H9 (cell line): ENCODE results near the gene PLXNA1. TPM values are rescaled to one million over a fixed set of nuclear protein-coding genes. Genes with fewer than 3 reads are reported as not detected.
A peak's percentile ranks its signal among the peaks of the same experiment; 100 is the strongest.

ENCODE experiments used
- DNase-seq: peaks from one replicate; pipeline ENCODE4 v3.0.0-alpha.2; 2017
- H2AFZ ChIP-seq: one replicate; pipeline ENCODE4 v1.6.1; 2013; ENCODE audit warnings: mild to moderate bottlenecking, low read length, control low read depth, moderate library complexity
- H2AK5ac ChIP-seq: 2 replicates; pipeline ENCODE4 v1.6.1; 2013; ENCODE audit warnings: low read length, control low read depth, mixed read lengths; ENCODE audit not compliant: insufficient read length
- H2BK120ac ChIP-seq: one replicate; pipeline ENCODE4 v1.6.1; 2013; ENCODE audit warnings: low read depth, mild to moderate bottlenecking, low read length, control low read depth, inconsistent platforms; ENCODE audit not compliant: poor library complexity, severe bottlenecking
- H2BK12ac ChIP-seq: 2 replicates; pipeline ENCODE4 v1.6.1; 2013; ENCODE audit warnings: low read length, control low read depth, mixed read lengths, low read depth; ENCODE audit not compliant: insufficient read length
- H2BK15ac ChIP-seq: 2 replicates; pipeline ENCODE4 v1.6.1; 2013; ENCODE audit warnings: low read depth, low read length, control low read depth
- H2BK20ac ChIP-seq: one replicate; pipeline ENCODE4 v1.6.1; 2013; ENCODE audit warnings: low read depth, mild to moderate bottlenecking, low read length, control low read depth, inconsistent platforms; ENCODE audit not compliant: poor library complexity, severe bottlenecking
- H2BK5ac ChIP-seq: 2 replicates; pipeline ENCODE4 v1.6.1; 2013; ENCODE audit warnings: low read length, control low read depth, mixed read lengths; ENCODE audit not compliant: insufficient read length
- H3K14ac ChIP-seq: 2 replicates; pipeline ENCODE4 v1.6.1; 2013; ENCODE audit warnings: low read length, control low read depth; ENCODE audit not compliant: insufficient read depth
- H3K18ac ChIP-seq: 2 replicates; pipeline ENCODE4 v1.6.1; 2013; ENCODE audit warnings: low read depth, mild to moderate bottlenecking, mixed read lengths, low read length, control low read depth; ENCODE audit not compliant: insufficient read length
- H3K23ac ChIP-seq: 2 replicates; pipeline ENCODE4 v1.6.1; 2013; ENCODE audit warnings: low read length, control low read depth, mixed read lengths, low read depth; ENCODE audit not compliant: insufficient read length
- H3K23me2 ChIP-seq: 2 replicates; pipeline ENCODE4 v1.6.1; 2013; ENCODE audit warnings: low read depth, mild to moderate bottlenecking, mixed read lengths, low read length, control low read depth; ENCODE audit not compliant: insufficient read length, poor library complexity, severe bottlenecking
- H3K27ac ChIP-seq: 2 replicates; pipeline ENCODE4 v1.5.1; 2013; ENCODE audit warnings: low read length, control low read depth, mixed read lengths, low read depth; ENCODE audit not compliant: insufficient read length
- H3K27me3 ChIP-seq: 2 replicates; pipeline ENCODE4 v1.6.1; 2013; ENCODE audit warnings: low read length, control low read depth, inconsistent platforms; ENCODE audit not compliant: insufficient read depth
- H3K4ac ChIP-seq: 2 replicates; pipeline ENCODE4 v1.6.1; 2013; ENCODE audit warnings: low read depth, mild to moderate bottlenecking, control low read depth, inconsistent platforms, low read length, moderate library complexity
- H3K4me1 ChIP-seq: 2 replicates; pipeline ENCODE4 v1.6.1; 2013; ENCODE audit warnings: low read length, control low read depth, inconsistent platforms; ENCODE audit not compliant: insufficient read depth
- H3K4me2 ChIP-seq: 2 replicates; pipeline ENCODE4 v1.6.1; 2013; ENCODE audit warnings: low read length, control low read depth, mixed read lengths; ENCODE audit not compliant: insufficient read length, insufficient read depth
- H3K56ac ChIP-seq: 2 replicates; pipeline ENCODE4 v1.6.1; 2013; ENCODE audit warnings: low read depth, mild to moderate bottlenecking, mixed read lengths, low read length, control low read depth; ENCODE audit not compliant: insufficient read length
- H3K79me1 ChIP-seq: 2 replicates; pipeline ENCODE4 v1.6.1; 2013; ENCODE audit warnings: low read depth, mild to moderate bottlenecking, moderate library complexity, low read length, control low read depth, inconsistent platforms; ENCODE audit not compliant: insufficient read depth, poor library complexity, severe bottlenecking
- H3K79me2 ChIP-seq: 2 replicates; pipeline ENCODE4 v1.6.1; 2013; ENCODE audit warnings: low read length, control low read depth, inconsistent platforms; ENCODE audit not compliant: insufficient read depth
- H3K9ac ChIP-seq: 2 replicates; pipeline ENCODE4 v1.6.1; 2013; ENCODE audit warnings: low read length, control low read depth, mixed read lengths; ENCODE audit not compliant: insufficient read length; ENCODE audit errors: extremely low read depth
- H3K9me3 ChIP-seq: one replicate; pipeline ENCODE4 v1.6.1; 2013; ENCODE audit warnings: low read depth, low read length, inconsistent platforms; ENCODE audit not compliant: control insufficient read depth
- H3T11ph ChIP-seq: one replicate; pipeline ENCODE4 v1.6.1; 2013; ENCODE audit warnings: mild to moderate bottlenecking, low read length, control low read depth, inconsistent platforms
- H4K20me1 ChIP-seq: one replicate; pipeline ENCODE4 v1.6.1; 2013; ENCODE audit not compliant: control insufficient read depth, insufficient read length, insufficient read depth
- H4K5ac ChIP-seq: 2 replicates; pipeline ENCODE4 v1.6.1; 2013; ENCODE audit warnings: low read depth, mild to moderate bottlenecking, mixed read lengths, low read length, control low read depth; ENCODE audit not compliant: insufficient read length
- H4K8ac ChIP-seq: replicated peaks from 2 replicates; pipeline ENCODE4 v1.6.1; 2013; ENCODE audit warnings: low read length, control low read depth, mixed read lengths, low read depth; ENCODE audit not compliant: insufficient read length
- H4K91ac ChIP-seq: 2 replicates; pipeline ENCODE4 v1.6.1; 2013; ENCODE audit warnings: low read depth, mild to moderate bottlenecking, moderate library complexity, mixed read lengths, low read length, control low read depth; ENCODE audit not compliant: insufficient read length
- H3K27ac Mint-ChIP-seq, 3 experiments: 2 replicates in 2 of 3; 3 replicates in 1 of 3; pipeline ENCODE4 v1.8.0; 2020 to 2021; ENCODE audit warnings: mixed read lengths in 3 of 3, mild to moderate bottlenecking in 1 of 3, moderate library complexity in 1 of 3
- H3K27me3 Mint-ChIP-seq: 2 replicates; pipeline ENCODE4 v1.8.0; 2021; ENCODE audit warnings: low read depth, mild to moderate bottlenecking, moderate library complexity, mixed read lengths
- H3K36me3 Mint-ChIP-seq, 3 experiments: 2 replicates in 2 of 3; 3 replicates in 1 of 3; pipeline ENCODE4 v1.8.0; 2020 to 2021; ENCODE audit warnings: low read depth in 3 of 3, mixed read lengths in 3 of 3; ENCODE audit not compliant: insufficient read depth in 1 of 3
- H3K4me1 Mint-ChIP-seq, 2 experiments: 2 replicates each; pipeline ENCODE4 v1.8.0; 2020; ENCODE audit warnings: mixed read lengths in 2 of 2
- H3K4me3 Mint-ChIP-seq, 2 experiments: 2 replicates in 1 of 2; 3 replicates in 1 of 2; pipeline ENCODE4 v1.8.0; 2020 to 2021; ENCODE audit warnings: mild to moderate bottlenecking in 2 of 2, mixed read lengths in 2 of 2, moderate library complexity in 1 of 2
- H3K9me3 Mint-ChIP-seq, 2 experiments: 2 replicates in 1 of 2; 3 replicates in 1 of 2; pipeline ENCODE4 v1.8.0; 2020; ENCODE audit warnings: mild to moderate bottlenecking in 2 of 2, mixed read lengths in 2 of 2, moderate library complexity in 1 of 2
- CTCF ChIP-seq: fragments of 200-600 bp; sonication (generic); conservative IDR thresholded peaks from 3 replicates; pipeline ENCODE4 v1.8.0; 2021; ENCODE audit warnings: antibody characterized with exemption, mild to moderate bottlenecking
- WGBS: extraction: QIAGEN DNeasy Blood & Tissue Kit; methylation state at CpG from one replicate; pipeline ENCODE4 v1.1.7; 2013; ENCODE audit warnings: missing lambda C conversion rate, low lambda C conversion rate, mixed read lengths; ENCODE audit not compliant: insufficient read length; ENCODE audit errors: extremely low coverage; 5-methylcytosine and 5-hydroxymethylcytosine counted together
- total RNA-seq: library from RNA; stranded (reverse); gene quantifications from 2 replicates; pipeline ENCODE4 v1.2.1, GENCODE V29; 2021

PLXNA1 gene
- total RNA-seq, 1 experiment from 2014 or later: 42.1 TPM

GRCh38 chr3:127013181-127013580, 30.3 kb downstream of the PLXNA1 start:
- no peak for DNase-seq
- H2AK5ac ChIP-seq: no peak overlapping the region
- H3K56ac ChIP-seq: no peak overlapping the region
- H4K8ac ChIP-seq: no peak overlapping the region
- no peak overlapping the region for H3K27ac ChIP-seq
- H3K4me2 ChIP-seq: no peak overlapping the region
- no peak overlapping the region for H3K4ac ChIP-seq
- H3T11ph ChIP-seq: no peak overlapping the region
- Mint-ChIP-seq H3K4me1 (0 out of 4 replicates have a peak, but pooled peaks cover 0 to 4% of the 10 kb centered on the region in 2 experiments), H3K4me3 (no peak overlapping the region), H3K27ac (peak overlapping the region in 2 of 3 experiments; percentile 59 to 68; a peak in 2 of 7 replicates), H3K36me3 (peaks cover 13 to 36% (median 34%) of the 10 kb centered on the region in 3 experiments; a peak in 6 of 7 replicates), H3K27me3 (no peaks in the 10 kb centered on the region), H3K9me3 (no peaks in the 10 kb centered on the region)
- H3K18ac ChIP-seq: no peak overlapping the region
- no peaks in the 10 kb centered on the region for H3K79me1 ChIP-seq
- H3K9me3 ChIP-seq: no peaks in the 10 kb centered on the region
- no peak overlapping the region for H2BK20ac ChIP-seq
- no peak overlapping the region for H3K14ac ChIP-seq
- no peak overlapping the region for H2BK5ac ChIP-seq
- no peak overlapping the region for H2BK12ac ChIP-seq
- no peaks in the 10 kb centered on the region for H3K79me2 ChIP-seq
- H3K4me1 ChIP-seq: no peaks in the 10 kb centered on the region
- no peak overlapping the region for H3K23ac ChIP-seq
- H2AFZ ChIP-seq: no peak overlapping the region
- no peaks in the 10 kb centered on the region for H3K23me2 ChIP-seq
- H4K91ac ChIP-seq: no peak overlapping the region
- no peak for TF ChIP-seq CTCF
- H4K20me1 ChIP-seq: no peaks in the 10 kb centered on the region
- no peak overlapping the region for H2BK15ac ChIP-seq
- H3K9ac ChIP-seq: no peak overlapping the region
- H3K27me3 ChIP-seq: no peaks in the 10 kb centered on the region
- H2BK120ac ChIP-seq: no peak overlapping the region
- no CpG with 5 or more reads among the region's 10 CpGs for WGBS
- H4K5ac ChIP-seq: no peak overlapping the region
